GM18873 (cell line): ENCODE measurements around the gene RPL13.

ENCODE experiments used
- ATAC-seq: cut with Tn5 transposase; IDR thresholded peaks from one replicate; pipeline ENCODE4 v1.9.1; 2021; ENCODE audit warnings: mild to moderate bottlenecking, moderate library complexity, moderate number of reproducible peaks; ENCODE audit not compliant: unreplicated experiment, low FRiP score

RPL13 gene

DNA sequence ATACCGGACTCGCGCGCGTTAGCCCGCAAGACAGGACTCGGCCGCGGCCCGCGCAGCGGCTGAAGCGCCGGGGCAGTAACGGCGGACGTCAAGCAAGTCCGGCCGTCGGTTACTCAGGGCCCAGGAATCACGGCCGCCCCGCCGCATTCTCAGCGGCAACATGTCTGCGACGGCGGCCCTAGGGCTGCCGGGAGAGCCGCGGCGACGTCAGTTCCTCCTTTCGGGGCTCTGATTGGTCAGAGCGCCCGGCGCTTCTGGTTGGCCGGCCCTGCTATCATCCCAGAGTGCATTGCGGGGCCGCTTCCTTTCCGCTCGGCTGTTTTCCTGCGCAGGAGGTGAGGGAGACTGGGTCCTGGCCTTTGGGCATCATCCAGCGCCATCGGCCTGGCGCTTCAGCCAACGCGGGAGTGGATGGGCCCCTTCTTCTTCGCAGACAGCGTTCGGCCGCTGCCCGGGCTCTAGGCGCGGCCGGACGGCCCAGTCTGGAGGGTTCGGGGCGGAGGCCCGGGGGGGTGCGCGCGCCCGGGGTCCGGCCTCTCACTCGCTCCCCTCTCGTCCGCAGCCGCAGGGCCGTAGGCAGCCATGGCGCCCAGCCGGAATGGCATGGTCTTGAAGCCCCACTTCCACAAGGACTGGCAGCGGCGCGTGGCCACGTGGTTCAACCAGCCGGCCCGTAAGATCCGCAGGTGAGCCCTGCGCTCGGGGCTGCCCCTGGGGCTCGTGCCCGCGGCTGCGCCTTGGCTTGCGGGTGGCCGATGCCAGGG lies at the start of gene RPL13:
RPL13 (plus strand) TSS at position 305 of the 764 bp plus-strand sequence; CDS start at position 583, 278 bp downstream.
- peak; percentile 59 for ATAC-seq

DNA sequence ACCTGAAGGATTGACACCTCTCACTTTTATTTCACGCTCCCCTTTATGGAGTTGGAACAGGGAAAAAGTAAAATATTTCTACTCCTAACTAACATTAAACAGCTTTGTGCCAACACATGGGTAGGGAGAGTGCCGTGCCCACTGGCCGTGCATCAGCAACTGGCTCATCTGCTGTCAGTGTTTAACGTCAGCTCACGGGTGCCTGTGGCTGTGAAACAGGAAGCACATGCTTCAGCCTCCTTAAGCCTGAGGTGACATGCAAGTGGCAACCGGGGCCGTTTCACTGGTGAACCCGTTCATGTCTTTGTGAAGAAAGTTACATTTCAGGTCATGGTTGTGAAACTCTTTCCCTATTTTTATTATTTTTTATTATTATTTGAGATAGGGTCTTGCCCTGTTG lies 49.1 kb upstream of the RPL13 start:
- ATAC-seq: no peak

DNA sequence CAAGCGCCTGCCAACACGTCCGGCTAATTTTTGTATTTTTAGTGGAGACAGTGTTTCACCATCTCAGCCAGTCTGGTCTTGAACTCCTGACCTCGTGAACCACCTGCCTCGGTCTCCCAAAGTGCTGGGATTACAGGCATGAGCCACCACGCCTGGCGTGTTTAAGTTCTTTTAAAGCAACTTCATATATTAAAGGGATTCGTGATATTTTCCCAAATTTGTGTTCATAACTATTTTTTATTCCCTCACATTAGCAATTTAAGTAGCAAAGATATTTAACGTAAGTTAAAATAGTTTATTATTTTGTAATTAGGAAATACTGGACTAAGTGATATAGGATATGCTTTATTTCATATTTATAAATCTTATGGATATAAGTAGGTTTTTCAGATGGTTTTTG lies 48.0 kb upstream of the RPL13 start:
- ATAC-seq: no peak

DNA sequence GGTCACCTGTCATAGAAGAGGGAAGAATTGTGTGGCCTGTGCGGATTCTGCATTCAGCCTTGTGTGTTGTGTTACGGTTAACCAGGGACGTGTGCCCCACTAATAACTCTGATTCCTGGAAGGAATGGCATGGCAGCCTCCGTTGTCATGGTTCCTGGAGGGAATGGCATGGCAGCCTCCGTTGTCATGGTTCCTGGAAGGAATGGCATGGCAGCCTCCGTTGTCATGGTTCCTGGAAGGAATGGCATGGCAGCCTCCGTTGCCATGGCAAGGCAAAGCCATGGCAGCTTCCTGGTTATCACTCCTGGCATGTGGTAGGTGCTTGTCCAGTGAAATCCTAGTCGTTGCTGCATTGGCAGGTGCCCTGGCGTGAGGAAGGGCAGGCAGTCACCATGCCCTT lies 43.4 kb upstream of the RPL13 start:
- ATAC-seq: no peak

DNA sequence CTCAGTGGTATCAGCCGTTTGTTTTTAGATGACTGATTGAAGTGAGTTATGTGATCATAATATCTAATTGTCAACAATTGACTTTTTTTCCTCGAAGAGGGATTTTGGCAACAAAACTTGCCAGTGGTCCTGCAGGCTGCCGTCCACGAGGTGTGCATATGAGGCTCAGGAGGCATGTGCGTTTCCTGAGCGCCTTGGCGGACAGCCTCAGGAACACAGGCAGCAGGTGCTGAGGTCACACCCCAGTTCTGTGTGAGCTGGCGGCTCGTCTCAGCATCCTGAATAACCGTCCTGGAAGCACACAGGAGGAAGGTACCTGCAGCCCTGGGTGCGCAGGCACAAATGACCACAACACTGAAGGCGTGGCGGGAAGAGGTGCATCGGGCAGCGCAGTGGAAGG lies 40.6 kb upstream of the RPL13 start:
- ATAC-seq: no peak

DNA sequence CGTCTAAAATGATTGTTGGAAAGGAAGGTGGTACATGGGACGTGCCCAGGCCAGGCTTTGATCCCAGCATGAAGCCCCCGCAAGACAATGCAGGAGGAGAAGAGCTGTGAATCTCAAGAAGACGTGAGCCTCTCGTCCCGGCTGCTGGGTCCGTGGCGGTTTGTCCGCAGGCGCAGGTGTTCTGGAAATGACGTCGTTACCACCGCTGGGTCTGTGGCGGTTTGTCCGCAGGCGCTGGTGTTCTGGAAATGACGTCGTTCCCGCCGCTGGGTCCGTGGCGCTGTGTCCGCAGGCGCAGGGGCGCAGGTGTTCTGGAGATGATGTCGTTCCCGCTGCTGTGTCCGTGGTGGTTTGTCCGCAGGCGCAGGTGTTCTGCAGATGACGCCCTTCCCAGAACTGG lies 38.2 kb upstream of the RPL13 start:
- ATAC-seq: no peak

DNA sequence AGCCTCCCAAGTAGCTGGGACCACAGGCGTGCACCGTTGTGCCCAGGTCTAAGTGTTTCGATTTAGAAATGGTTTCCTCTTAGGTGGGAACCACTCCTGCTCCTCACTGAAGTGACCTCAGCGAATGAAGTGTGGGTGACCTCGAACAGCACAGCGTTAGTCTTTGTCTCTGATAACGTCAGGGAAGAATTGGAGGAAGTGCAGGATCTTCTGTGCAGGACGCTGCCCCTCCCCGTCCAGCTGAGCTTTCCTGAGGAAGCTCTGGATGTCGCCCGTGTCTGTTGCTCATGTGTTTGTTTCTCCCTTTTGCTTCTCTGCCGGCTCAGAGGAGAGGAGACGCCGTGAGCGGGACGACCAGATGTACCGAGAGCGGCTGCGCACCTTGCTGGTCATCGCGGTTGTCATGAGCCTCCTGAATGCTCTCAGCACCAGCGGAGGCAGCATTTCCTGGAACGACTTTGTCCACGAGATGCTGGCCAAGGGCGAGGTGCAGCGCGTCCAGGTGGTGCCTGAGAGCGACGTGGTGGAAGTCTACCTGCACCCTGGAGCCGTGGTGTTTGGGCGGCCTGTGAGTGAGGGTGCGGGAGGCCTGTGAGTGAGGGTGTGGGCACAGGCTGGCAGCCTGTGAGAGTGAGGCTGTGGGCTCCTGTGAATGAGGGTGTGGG lies 36.7 kb upstream of the RPL13 start:
- ATAC-seq: no peak

DNA sequence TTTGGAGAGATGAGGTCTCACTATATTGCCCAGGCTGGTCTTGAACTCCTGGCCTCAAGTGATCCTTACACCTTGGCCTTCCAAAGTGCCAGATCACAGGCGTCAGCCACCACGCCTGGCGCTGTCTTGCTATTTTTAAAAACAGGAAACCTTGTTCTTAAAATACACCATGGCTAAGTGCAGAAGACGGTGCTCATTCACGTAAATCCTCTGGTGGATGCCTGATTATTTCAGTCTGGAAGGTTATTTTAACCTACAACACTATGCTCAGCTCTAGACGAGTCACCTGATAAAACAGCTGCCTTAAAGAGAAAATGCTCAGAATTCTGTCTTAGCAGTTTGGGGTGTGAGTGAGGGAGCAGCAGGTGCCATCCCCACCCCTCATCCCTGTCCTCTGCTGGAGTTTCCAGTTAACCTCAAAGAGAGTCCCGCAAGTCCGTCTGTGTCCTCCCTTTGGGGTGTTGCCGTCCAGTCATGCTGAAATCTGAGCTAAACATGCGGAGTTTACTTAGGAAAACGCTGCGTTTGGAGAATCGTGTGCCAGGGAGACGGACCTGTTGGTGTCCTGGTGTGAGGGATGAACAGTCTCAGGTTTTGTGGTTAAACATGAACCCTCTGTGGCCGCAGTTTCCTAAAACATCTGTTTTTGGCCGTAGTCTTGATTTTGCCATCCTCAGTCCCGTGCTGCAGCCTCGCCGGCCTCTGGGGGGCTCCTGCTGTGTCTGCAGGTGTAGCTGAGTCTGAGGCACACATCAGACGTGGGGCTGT lies 35.2 kb upstream of the RPL13 start:
- ATAC-seq: no peak

DNA sequence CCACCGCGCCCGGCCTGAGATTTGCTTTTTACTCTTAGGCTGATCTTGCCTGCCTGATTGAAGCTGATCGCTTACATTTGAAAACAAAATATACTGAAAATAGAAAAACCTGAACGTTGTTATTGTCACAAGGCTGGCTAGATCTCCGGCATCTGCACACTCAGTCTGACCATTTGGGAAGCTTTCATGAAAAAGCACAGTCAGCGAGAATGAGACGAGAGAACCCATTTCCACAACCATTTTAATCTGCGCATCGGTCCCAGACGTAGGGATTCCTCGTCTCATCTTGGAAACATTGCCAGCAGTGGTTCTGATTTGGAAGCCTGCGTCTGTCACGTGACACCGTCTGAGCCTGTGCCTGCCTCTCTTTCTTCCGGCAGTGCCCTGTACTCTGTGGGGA lies 31.4 kb upstream of the RPL13 start:
- no peak for ATAC-seq

DNA sequence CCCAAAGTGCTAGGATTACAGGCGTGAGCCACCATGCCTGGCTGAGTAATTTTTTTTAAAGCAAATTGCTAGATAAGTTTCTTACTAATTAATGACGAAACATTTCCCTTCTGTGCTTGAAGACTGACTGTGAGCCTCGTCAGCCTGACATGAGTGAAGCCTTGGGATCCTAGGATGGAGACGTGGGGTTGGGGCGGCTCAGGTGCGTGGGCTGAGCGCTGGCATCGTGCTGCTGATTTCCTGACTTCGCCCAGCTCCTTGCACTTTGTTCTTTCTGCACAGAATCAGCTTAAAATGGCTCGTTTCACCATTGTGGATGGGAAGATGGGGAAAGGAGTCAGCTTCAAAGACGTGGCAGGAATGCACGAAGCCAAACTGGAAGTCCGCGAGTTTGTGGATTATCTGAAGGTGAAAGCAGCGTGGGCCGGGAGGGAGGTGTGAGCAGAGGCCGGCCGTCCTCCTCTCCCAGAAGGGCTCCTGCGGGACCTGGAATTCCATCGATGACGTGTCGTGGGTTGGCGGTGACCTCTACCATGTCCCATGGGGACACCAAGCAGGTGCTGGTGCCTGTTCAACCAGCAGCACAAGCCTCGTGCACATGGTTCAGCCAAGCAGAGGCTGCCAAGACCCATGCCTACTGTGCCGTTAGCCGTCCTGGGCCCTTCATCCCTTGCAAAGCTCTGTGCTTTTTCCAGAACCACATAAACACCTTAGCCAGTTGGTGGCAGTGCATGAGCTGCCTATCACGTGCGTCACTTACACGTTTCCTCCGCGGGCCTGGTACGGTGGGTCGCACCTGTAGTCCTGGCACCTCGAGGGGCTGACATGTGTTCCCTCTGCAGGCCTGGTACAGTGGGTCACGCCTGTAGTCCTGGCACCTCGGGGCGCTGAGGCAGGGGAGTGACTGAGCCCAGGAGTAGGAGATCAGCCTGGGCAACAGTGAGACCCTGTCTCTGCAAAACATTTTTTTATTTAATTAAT lies 29.8 kb upstream of the RPL13 start:
- ATAC-seq: no peak

DNA sequence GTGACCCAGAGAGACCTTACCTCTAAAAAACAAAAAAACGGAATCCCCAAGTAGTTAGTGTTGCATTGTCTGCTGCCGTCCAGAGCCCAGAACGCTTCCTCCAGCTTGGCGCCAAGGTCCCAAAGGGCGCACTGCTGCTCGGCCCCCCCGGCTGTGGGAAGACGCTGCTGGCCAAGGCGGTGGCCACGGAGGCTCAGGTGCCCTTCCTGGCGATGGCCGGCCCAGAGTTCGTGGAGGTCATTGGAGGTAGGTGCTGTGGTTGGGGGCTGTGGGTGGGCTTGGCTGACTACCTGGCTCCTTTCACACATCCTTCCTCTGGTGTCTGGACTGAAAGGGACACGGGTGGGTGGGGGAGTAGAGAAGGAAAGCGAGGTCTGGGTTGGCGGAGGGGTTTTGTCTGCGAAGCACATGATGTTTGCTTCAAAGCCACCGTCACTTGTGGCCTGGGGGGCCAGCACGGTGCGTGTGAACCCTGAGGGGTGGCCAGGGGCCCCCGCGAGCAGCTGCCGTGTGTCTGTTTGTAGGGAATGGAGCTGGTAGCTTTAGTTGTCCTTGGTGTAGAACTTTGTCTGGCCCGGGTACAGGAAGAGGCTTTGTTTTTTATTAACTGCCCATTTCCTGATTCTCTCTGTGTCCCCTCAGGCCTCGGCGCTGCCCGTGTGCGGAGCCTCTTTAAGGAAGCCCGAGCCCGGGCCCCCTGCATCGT lies 28.5 kb upstream of the RPL13 start:
- no peak for ATAC-seq

DNA sequence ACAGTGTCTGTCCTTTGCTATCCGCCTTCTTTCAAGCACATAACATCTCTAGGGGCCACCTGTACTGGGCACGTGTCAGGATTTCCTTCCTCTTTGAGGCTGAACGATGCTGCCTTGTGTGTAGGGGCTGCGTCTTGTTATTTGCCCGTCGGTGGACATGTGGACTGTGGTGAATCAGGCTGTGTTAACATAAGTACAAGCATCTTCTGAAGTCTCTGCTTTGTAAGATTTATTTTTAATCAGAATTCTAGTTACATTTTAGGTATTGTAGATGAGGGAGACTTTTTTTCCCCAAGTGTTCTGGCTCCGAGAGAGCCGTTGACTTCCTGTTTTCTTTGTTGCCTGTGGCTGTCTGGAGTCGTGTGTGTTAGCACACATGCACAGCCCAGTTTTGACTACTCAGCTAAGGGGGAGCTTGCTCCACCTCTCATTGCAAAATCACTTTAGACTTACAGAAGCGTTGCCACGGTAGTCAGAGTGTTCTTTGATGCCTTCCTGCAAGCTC lies 26.2 kb upstream of the RPL13 start:
- no peak for ATAC-seq

DNA sequence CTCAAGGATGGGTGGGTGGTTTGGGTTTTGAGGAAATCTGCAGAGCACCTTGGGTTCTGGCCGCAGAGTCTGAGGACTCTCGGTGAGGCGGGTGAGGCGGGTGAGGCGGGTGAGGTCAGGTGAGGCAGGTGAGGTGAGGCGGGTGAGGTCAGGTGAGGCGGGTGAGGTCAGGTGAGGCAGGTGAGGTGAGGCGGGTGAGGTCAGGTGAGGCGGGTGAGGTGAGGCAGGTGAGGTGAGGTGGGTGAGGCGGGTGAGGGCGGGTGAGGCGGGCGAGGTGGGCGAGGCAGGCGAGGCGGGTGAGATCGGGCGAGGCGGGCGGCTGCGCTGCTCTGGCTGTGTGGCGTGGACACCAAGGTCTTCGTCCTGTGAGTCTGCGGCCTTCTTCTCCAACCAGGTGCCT lies 24.1 kb upstream of the RPL13 start:
- no peak for ATAC-seq

DNA sequence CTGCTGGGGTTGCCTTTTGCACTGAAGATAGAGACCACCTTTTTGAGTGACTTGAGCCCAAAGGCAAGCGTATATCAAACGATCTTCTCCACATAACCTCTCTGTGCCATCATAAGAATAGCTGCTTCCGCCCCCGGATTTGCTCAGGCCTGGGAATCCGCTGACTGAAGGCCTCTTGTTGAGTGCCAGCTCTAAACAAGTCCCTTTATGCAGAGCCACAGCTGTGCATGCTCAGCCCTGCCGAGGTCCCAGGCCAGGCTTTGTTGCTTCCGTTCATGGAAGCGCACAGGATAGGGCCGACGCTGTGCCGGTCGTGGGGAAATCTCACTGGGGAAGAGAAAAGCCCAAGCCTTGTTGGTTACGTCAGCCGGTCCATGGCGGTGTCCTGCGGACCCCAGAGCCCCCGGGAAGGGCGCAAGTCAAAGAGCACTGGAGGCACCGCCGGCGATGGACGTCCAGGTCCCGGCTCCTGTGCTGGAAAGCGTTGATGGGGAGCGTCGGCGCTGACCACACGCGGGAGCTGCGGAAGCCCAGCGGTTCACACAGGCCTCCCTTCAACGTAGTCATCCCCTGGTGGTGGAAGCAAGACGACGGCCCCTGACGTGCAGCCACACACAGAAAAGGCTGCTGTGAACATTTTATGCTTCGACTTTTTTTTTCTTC lies 23.5 kb upstream of the RPL13 start:
- ATAC-seq: no peak

DNA sequence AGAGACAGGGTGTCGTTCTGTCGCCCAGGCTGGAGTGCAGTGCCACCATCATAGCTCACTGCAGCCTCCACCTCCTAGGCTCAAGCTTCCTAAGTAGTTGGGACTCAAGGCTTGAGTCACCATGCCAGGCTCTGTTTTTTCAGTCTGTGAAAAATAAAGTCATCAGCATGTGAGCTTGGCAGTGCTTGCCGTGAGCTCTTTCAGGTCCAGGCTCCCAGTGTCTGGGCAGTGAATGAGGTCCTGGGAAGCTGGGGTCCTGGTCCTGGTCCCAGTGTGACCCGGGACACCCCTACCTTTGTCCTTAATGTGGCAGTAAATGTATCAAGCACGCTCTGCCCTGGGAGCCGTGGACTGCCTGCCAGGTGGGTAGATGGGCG lies 22.9 kb upstream of the RPL13 start:
- ATAC-seq: no peak

DNA sequence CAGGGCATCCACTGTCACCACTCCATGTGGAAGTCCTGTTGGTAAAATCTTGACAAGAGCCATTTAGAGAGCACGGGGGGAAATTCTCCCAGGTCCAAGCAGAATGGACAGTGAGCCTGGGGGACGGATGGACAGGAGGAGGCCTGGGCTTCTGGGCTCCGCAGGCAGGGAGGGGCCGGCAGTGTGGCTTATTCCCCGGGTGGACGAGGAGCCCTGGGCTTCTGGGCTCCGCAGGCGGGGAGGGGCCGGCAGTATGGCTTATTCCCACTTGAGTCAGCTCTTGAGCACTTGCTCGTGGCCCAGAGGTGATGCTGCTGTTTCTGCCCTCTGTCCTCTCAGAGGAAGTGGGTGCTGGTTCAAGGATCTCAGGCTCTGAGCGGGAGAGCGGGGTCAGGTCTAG lies 22.2 kb upstream of the RPL13 start:
- no peak for ATAC-seq

DNA sequence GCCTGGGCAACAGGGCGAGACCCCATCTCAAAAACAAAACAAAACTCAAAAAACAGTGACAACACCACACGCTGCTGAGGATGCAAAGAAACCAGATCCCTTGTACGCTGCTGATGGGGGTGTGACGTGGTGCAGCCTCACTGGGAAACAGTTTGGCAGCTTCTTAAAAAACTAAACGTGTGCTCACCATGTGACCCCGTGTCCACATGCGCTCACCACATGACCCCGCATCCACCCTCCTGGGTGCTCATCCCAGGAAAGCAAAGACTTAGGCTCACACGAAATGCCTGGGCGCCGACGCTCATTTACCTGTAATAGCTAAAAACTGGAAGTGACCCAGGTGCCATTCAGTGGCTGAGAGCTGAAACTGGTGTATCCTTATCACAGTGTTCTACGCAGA lies 19.9 kb upstream of the RPL13 start:
- ATAC-seq: no peak

DNA sequence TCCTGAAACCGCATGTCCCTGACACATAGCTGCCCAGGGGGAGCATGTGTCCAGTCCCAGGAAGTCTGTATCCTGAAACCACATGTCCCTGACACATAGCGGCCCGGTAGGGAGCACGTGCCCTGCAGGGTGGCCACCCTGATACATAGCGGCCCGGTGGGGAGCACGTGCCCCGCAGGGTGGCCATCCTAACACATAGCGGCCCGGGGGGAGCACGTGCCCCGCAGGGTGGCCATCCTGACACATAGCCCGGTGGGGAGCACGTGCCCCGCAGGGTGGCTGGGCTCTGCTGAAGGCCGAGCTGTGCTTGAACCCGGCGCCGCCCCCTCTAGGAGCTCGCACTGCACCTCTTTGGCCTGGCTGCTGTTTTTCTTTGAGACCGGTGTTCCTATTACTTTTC lies 18.7 kb upstream of the RPL13 start:
- ATAC-seq: no peak

DNA sequence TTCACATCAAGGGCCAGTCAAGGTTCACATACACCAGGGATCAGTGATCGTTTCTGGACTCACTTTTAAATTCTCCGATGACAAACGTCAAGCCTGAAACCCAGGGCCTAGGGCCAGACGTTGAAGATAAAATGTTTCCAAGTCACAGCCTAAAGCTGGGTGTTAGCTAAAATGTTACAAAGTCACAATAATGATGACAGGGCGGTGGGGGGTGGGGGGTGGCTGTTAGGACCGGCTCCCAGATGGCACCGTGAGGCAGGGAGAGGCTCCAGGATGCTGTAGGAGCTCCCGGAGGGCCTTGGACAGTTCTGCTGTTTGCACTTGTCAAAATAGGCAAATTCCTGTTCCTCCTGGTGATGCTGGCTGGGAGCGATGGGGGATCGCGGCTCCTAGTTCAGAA lies 16.4 kb upstream of the RPL13 start:
- no peak for ATAC-seq
